OCI-LY7 (cell line): ENCODE results near the gene CCDC194. TPM values are rescaled to one million over a fixed set of nuclear protein-coding genes. Genes with fewer than 3 reads are reported as not detected.

Source experiments
- BruUV-seq: library from RNA; stranded (reverse); fragments of 400-500 nt; replicated peaks from 2 replicates; lab custom pipeline; 2021; lab: Mats Ljungman, UMichigan
- CTCF ChIA-PET: fragments of 300-600 bp; sonication (Branson Sonifier 250); formaldehyde crosslinking; loops from one replicate; lab custom pipeline; 2022; ENCODE audit warnings: antibody characterized with exemption; ENCODE audit not compliant: unreplicated experiment; lab: Charles Lee
- POLR2A ChIA-PET: fragments of 300-600 bp; sonication (Branson Sonifier 250); formaldehyde crosslinking; loops from one replicate; lab custom pipeline; 2022; ENCODE audit warnings: antibody characterized with exemption; lab: Charles Lee
- DNase-seq: peaks from one replicate; pipeline ENCODE4 v3.0.0-alpha.2; 2015; ENCODE audit warnings: low spot score
- H2AFZ ChIP-seq: fragments of 200-600 bp; sonication (generic), shearing (Covaris generic); 2 replicates; pipeline ENCODE4 v1.6.1; 2014; ENCODE audit warnings: mild to moderate bottlenecking, antibody characterized with exemption, low read length, moderate library complexity
- H3K27ac ChIP-seq: fragments of 200-600 bp; sonication (generic); 2 replicates; pipeline ENCODE4 v1.5.1; 2014; ENCODE audit warnings: mixed run types, low read depth, mild to moderate bottlenecking, moderate library complexity, low read length, inconsistent platforms; ENCODE audit not compliant: poor library complexity, severe bottlenecking
- H3K36me3 ChIP-seq: fragments of 200-600 bp; sonication (generic); 2 replicates; pipeline ENCODE4 v1.6.1; 2014; ENCODE audit warnings: mild to moderate bottlenecking, antibody characterized with exemption, low read length, moderate library complexity, mixed read lengths; ENCODE audit not compliant: insufficient read depth
- H3K4me1 ChIP-seq: fragments of 200-600 bp; sonication (generic); 2 replicates; pipeline ENCODE4 v1.5.1; 2014; ENCODE audit warnings: mild to moderate bottlenecking, low read length; ENCODE audit not compliant: insufficient read depth, poor library complexity, severe bottlenecking
- H3K4me2 ChIP-seq: fragments of 200-600 bp; sonication (generic); 2 replicates; pipeline ENCODE4 v1.6.1; 2014; ENCODE audit warnings: mild to moderate bottlenecking, low read length
- H3K4me3 ChIP-seq: fragments of 200-600 bp; sonication (generic); 2 replicates; pipeline ENCODE4 v1.5.1; 2014; ENCODE audit warnings: mild to moderate bottlenecking, low read depth, low read length; ENCODE audit not compliant: poor library complexity, severe bottlenecking
- H3K79me2 ChIP-seq: fragments of 200-600 bp; sonication (generic); 2 replicates; pipeline ENCODE4 v1.6.1; 2016; ENCODE audit warnings: low read depth, mild to moderate bottlenecking, low read length, moderate library complexity, mixed read lengths; ENCODE audit not compliant: insufficient read depth
- H3K9me2 ChIP-seq: fragments of 200-600 bp; sonication (generic); 2 replicates; pipeline ENCODE4 v1.6.1; 2016; ENCODE audit warnings: mild to moderate bottlenecking, low read length, mixed read lengths; ENCODE audit not compliant: insufficient read depth
- H3K9me3 ChIP-seq: fragments of 200-600 bp; sonication (generic); 2 replicates; pipeline ENCODE4 v1.6.1; 2014; ENCODE audit warnings: mild to moderate bottlenecking, mixed run types, low read length, mixed read lengths
- H4K20me1 ChIP-seq: fragments of 200-600 bp; sonication (generic); 2 replicates; pipeline ENCODE4 v1.6.1; 2014; ENCODE audit warnings: mild to moderate bottlenecking, antibody characterized with exemption, low read length, moderate library complexity, mixed read lengths; ENCODE audit not compliant: insufficient read depth
- EZH2phosphoT487 ChIP-seq: fragments of 200-600 bp; sonication (generic); IDR thresholded peaks from 2 replicates; pipeline ENCODE4 v1.6.1; 2018; ENCODE audit warnings: low read depth, borderline replicate concordance, mild to moderate bottlenecking, mixed run types, antibody characterized with exemption, low read length, moderate library complexity, mixed read lengths
- intact Hi-C: fragments of 100-400 bp; cut with micrococcal nuclease; formaldehyde crosslinking; loops from one replicate; pipeline ENCODE4 v1.10.0; 2022; ENCODE audit not compliant: unreplicated experiment
- total RNA-seq, 2 experiments: library from RNA; depleted of rRNA in 1 of 2; stranded (reverse); fragments of >200 nt in 1 of 2; shearing (Covaris generic) in 1 of 2; gene quantifications; 2 replicates each; pipeline ENCODE4 v1.2.3, GENCODE V29; 2014 to 2022
- TF ChIP-seq, protein P1 (sequence below): fragments of 200-600 bp; sonication (generic); conservative IDR thresholded peaks from 2 replicates; pipeline ENCODE4 v1.5.1; 2014; ENCODE audit warnings: mild to moderate bottlenecking, antibody characterized with exemption, low read length, moderate library complexity, mixed read lengths

Gene CCDC194
- total RNA-seq, 2 experiments from 2014 or later, result 2.4 to 8.8 TPM

DNA sequence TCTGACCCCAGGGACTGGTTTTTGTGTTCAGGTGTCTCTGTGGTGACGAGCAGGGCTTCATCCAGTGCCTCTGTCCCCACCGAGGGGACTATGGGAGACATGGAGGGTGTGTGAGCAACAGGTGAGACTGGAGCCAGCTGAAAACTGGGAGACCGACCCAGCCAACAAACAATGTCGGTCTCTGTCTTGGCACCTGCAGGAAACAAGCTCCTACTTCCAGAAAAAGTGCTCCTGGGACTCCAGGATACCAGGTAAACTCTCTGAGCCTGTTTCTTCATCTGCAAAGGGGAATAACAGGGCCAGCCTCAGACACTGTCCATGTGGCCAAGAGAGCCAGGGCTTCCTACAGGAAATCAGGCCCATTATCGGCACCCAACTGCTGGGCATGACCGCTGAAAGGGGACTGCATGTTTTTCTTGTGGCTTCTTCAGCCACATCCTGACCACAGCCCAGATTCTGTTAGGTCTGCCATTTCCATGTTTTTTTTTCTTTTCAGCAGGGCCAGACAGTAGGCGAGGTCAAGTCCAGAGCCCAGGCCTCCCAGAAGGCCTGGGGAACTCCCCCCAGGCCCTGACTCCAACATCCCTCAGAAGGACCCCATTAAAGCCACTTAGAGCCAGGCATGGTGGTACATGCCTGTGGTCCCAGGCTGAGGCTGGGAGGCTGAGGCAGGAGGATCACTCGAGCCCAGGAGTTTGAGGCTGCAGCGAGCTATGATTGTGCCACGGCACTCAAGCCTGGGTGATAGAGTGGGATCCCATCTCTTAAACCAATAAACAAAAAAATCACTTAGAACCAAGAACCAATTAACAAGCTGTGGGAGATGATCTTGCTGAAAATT lies 12.3 kb upstream of the CCDC194 start:
- H3K4me3 ChIP-seq, result peak overlapping the region; percentile 90
- H3K79me2 ChIP-seq, result peaks cover 71% of the 10 kb centered on the region
- peaks cover 33% of the 10 kb centered on the region for H3K4me1 ChIP-seq
- H3K36me3 ChIP-seq, result peaks cover 28% of the 10 kb centered on the region
- peak overlapping the region; percentile 86 for H3K4me2 ChIP-seq
- H4K20me1 ChIP-seq, result 0 out of 2 replicates have a peak, but pooled peaks cover 3% of the 10 kb centered on the region
- CTCF ChIA-PET, result no interaction called here
- TF ChIP-seq, protein P1, sequence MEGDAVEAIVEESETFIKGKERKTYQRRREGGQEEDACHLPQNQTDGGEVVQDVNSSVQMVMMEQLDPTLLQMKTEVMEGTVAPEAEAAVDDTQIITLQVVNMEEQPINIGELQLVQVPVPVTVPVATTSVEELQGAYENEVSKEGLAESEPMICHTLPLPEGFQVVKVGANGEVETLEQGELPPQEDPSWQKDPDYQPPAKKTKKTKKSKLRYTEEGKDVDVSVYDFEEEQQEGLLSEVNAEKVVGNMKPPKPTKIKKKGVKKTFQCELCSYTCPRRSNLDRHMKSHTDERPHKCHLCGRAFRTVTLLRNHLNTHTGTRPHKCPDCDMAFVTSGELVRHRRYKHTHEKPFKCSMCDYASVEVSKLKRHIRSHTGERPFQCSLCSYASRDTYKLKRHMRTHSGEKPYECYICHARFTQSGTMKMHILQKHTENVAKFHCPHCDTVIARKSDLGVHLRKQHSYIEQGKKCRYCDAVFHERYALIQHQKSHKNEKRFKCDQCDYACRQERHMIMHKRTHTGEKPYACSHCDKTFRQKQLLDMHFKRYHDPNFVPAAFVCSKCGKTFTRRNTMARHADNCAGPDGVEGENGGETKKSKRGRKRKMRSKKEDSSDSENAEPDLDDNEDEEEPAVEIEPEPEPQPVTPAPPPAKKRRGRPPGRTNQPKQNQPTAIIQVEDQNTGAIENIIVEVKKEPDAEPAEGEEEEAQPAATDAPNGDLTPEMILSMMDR, result no peak
- TF ChIP-seq EZH2phosphoT487, result no peak
- no peak overlapping the region; the same call in 1 of the 2 replicates for H2AFZ ChIP-seq
- POLR2A ChIA-PET, result interaction anchor here (0.6 to 2.5 kb wide), 10 partner anchors 11 to 1084 kb away, joined by 3 to 13 read pairs (median 3); partner anchors contain the start of genes MRPL34, MVB12A and SLC27A1
- H3K27ac ChIP-seq, result peak overlapping the region; percentile 93
- no peaks in the 10 kb centered on the region for H3K9me2 ChIP-seq
- no peak for DNase-seq
- no TSS peak for BruUV-seq
- H3K9me3 ChIP-seq, result no peaks in the 10 kb centered on the region
- intact Hi-C loops, result loop anchor here (5.0 kb wide), 2 partner anchors 61 to 106 kb away; partner anchors contain the start of gene PGLS

DNA sequence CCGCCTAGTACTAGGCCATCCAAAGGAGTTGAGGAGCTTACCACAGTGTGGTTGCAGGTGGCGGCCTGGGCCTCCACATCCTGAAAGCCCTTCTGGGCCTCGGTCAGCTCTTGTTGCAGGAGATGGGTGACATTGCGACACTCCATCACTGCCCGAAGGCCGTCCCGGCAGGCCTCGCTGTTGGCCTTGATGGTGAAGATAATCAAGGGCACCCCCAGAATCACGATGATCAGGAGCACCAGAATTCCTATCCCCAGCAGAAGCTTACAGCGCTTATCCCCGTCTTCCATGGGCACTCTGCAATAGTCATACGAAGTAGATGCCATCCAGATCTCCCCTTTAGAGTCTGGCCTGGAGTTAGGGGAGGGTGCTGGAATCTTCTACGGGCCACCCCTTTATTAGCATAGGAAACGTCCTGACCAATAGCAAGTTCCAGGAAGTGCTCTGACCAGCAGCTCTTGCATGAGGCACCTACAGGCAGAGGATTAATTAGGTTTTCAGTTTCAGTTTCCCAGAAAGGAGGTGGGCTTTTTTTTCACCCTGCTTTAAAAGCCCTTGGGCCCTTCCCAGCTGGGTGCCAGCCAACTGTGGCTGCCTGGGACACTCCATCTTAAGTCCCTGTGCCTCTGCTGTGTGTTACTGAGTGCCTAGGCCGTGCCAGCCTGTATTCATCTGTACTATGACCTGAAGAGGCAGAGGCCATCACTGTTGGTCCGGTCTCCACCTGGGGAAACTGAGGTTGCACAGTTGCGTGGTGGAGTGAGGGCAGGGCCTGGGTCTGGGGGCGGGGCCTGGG lies 11.5 kb upstream of the CCDC194 start, which contains the start of gene BST2:
BST2 (minus strand) TSS at position 381 of the 796 bp plus-strand sequence; CDS start at position 326, 55 bp downstream.
- no TSS peak for BruUV-seq
- H3K79me2 ChIP-seq, result peaks cover 69% of the 10 kb centered on the region
- peaks cover 31% of the 10 kb centered on the region for H3K36me3 ChIP-seq
- no peaks in the 10 kb centered on the region for H3K9me2 ChIP-seq
- CTCF ChIA-PET, result interaction anchor here (0.5 kb wide), 1 partner anchor 18 kb away, joined by 3 read pairs; no protein-coding TSS in a partner anchor
- TF ChIP-seq, protein P1, result no peak
- no peak for TF ChIP-seq EZH2phosphoT487
- peak within 1 kb of the TSS; percentile 93 for H3K27ac ChIP-seq
- H3K9me3 ChIP-seq, result no peaks in the 10 kb centered on the region
- intact Hi-C loops, result loop anchor here (5.0 kb wide), 2 partner anchors 62 to 107 kb away; partner anchors contain the start of gene PGLS
- peaks cover 31% of the 10 kb centered on the region for H3K4me1 ChIP-seq
- 0 out of 2 replicates have a peak, but pooled peaks cover 3% of the 10 kb centered on the region for H4K20me1 ChIP-seq
- peak within 1 kb of the TSS; percentile 90 for H3K4me3 ChIP-seq
- DNase-seq, result peak; percentile 95
- H3K4me2 ChIP-seq, result peak within 1 kb of the TSS; percentile 86
- POLR2A ChIA-PET, result interaction anchor here (0.5 to 2.5 kb wide), 11 partner anchors 14 to 1084 kb away, joined by 3 to 13 read pairs (median 3); partner anchors contain the start of genes BABAM1, DDA1, MRPL34 and MVB12A
- H2AFZ ChIP-seq, result no peak within 1 kb of the TSS; the same call in 1 of the 2 replicates
